Fibroblast of lung (primary cell): ENCODE data around the gene TLR4. TPM values are rescaled to one million over a fixed set of nuclear protein-coding genes. Genes with fewer than 3 reads are reported as not detected.

Experiments used
- DNase-seq, 2 donors: peaks; one replicate each; pipeline versions ENCODE4 v3.0.0 to v3.0.0-alpha.2; 2010; ENCODE audit warnings: low read depth in 2 of 2
- H2AFZ ChIP-seq: 2 replicates; pipeline ENCODE4 v1.5.1; 2012; ENCODE audit warnings: low read length, control low read depth, inconsistent platforms
- H3K27ac ChIP-seq: 2 replicates; pipeline ENCODE4 v1.5.1; 2011; ENCODE audit warnings: low read length, control low read depth; ENCODE audit not compliant: insufficient read depth
- H3K27me3 ChIP-seq: 2 replicates; pipeline ENCODE4 v1.5.1; 2011; ENCODE audit warnings: mild to moderate bottlenecking, low read length; ENCODE audit not compliant: control insufficient read depth, insufficient read depth
- H3K36me3 ChIP-seq: 2 replicates; pipeline ENCODE4 v1.5.1; 2011; ENCODE audit warnings: low read length; ENCODE audit not compliant: control insufficient read depth, insufficient read depth
- H3K4me1 ChIP-seq: 2 replicates; pipeline ENCODE4 v1.5.1; 2011; ENCODE audit warnings: low read length; ENCODE audit not compliant: control insufficient read depth, insufficient read depth; ENCODE audit errors: extremely low read depth
- H3K4me2 ChIP-seq: 2 replicates; pipeline ENCODE4 v1.5.1; 2011; ENCODE audit warnings: low read length, control low read depth; ENCODE audit not compliant: insufficient read depth; ENCODE audit errors: extremely low read depth
- H3K4me3 ChIP-seq, 4 experiments: fragments of 200-600 bp in 1 of 4; sonication (generic) in 1 of 4; replicated peaks in 1 of 4; 2 replicates each; pipeline ENCODE4 v1.5.1; 2011 to 2016; ENCODE audit warnings: low read length in 4 of 4, low read depth in 3 of 4, mild to moderate bottlenecking in 3 of 4, control low read depth in 2 of 4, inconsistent platforms in 1 of 4, mixed read lengths in 1 of 4; ENCODE audit not compliant: insufficient read depth in 1 of 4; ENCODE audit errors: control extremely low read depth in 1 of 4
- H3K79me2 ChIP-seq: 2 replicates; pipeline ENCODE4 v1.5.1; 2012; ENCODE audit warnings: mild to moderate bottlenecking, low read length, inconsistent platforms; ENCODE audit not compliant: control insufficient read depth, insufficient read depth
- H3K9ac ChIP-seq: 2 replicates; pipeline ENCODE4 v1.5.1; 2011; ENCODE audit warnings: mild to moderate bottlenecking, low read length, control low read depth; ENCODE audit not compliant: insufficient read depth
- H3K9me3 ChIP-seq: 2 replicates; pipeline ENCODE4 v1.5.1; 2012; ENCODE audit warnings: low read depth, low read length; ENCODE audit not compliant: control insufficient read depth, insufficient read depth
- H4K20me1 ChIP-seq: 2 replicates; pipeline ENCODE4 v1.5.1; 2011; ENCODE audit warnings: low read length; ENCODE audit not compliant: control insufficient read depth, insufficient read depth; ENCODE audit errors: extremely low read depth
- CTCF ChIP-seq, 2 donors: IDR thresholded peaks in 1 of 2; conservative IDR thresholded peaks in 1 of 2; 1 replicate in 1 of 2; 2 replicates in 1 of 2; pipeline ENCODE4 v1.5.1; 2011 to 2012; ENCODE audit warnings: low read length in 2 of 2, control low read depth in 1 of 2, inconsistent platforms in 1 of 2, low read depth in 1 of 2, mild to moderate bottlenecking in 1 of 2
- EZH2 ChIP-seq: IDR thresholded peaks from 2 replicates; pipeline ENCODE4 v1.5.1; 2012; ENCODE audit warnings: low read length, control low read depth, mild to moderate bottlenecking; ENCODE audit errors: missing control alignments
- polyA plus RNA-seq, 2 donors: library from polyadenylated mRNA; depleted of rRNA in 1 of 2; stranded (reverse) in 1 of 2; unstranded in 1 of 2; fragments of >200 nt; gene quantifications; 2 replicates each; pipeline ENCODE4 v1.2.1, GENCODE V29; 2011 to 2012; ENCODE audit warnings: missing spikeins in 1 of 2
- total RNA-seq: library from RNA; depleted of rRNA; stranded (reverse); fragments of >200 nt; gene quantifications from 2 replicates; pipeline ENCODE4 v1.2.1, GENCODE V29; 2014

The TLR4 gene
- total and polyA plus RNA-seq, 2 donors (not counting 1 experiment from before 2014, with no cell fraction given): 2.2 to 2.6 TPM

GRCh38 chr9:117718085-117718484 lies 13.9 kb downstream of the TLR4 start:
- TF ChIP-seq CTCF (conservative IDR thresholded peaks at IDR 0.05 in 1 of 2, IDR thresholded peaks at IDR 0.05 in 1 of 2; ENCODE audit: low read depth in 1 of 2, low read length in 2 of 2) (no peak), EZH2 (no peak)
- Histone ChIP-seq H3K36me3 (no peaks in the 10 kb centered on the region), H3K27ac (no peak overlapping the region), H3K9me3 (no peaks in the 10 kb centered on the region), H3K9ac (no peak overlapping the region), H2AFZ (no peak overlapping the region), H3K4me2 (no peak overlapping the region), H3K4me1 (no peaks in the 10 kb centered on the region), H3K4me3 (no peak overlapping the region), H3K79me2 (no peaks in the 10 kb centered on the region), H3K27me3 (no peaks in the 10 kb centered on the region), H4K20me1 (no peaks in the 10 kb centered on the region)
- DNase-seq: no peak

- no peaks in the 10 kb centered on the region for H3K27me3 ChIP-seq
- no peaks in the 10 kb centered on the region for H3K9me3 ChIP-seq
- H3K27ac ChIP-seq: no peak overlapping the region
- H2AFZ ChIP-seq: no peak overlapping the region
- no peak overlapping the region for H3K4me3 ChIP-seq
- H3K9ac ChIP-seq: no peak overlapping the region
- no peaks in the 10 kb centered on the region for H3K36me3 ChIP-seq
- DNase-seq: no peak
- H4K20me1 ChIP-seq: no peaks in the 10 kb centered on the region
- no peaks in the 10 kb centered on the region for H3K4me1 ChIP-seq
- no peak for TF ChIP-seq EZH2
- no peak for TF ChIP-seq CTCF (conservative IDR thresholded peaks at IDR 0.05 in 1 of 2, IDR thresholded peaks at IDR 0.05 in 1 of 2; ENCODE audit: low read depth in 1 of 2, low read length in 2 of 2)
- H3K79me2 ChIP-seq: no peaks in the 10 kb centered on the region
- H3K4me2 ChIP-seq: no peak overlapping the region
These were observed 14.5 kb downstream of the TLR4 start for GRCh38 chr9:117718701-117719100.

- no peak overlapping the region for H3K4me3 ChIP-seq
- no peak overlapping the region for H3K4me2 ChIP-seq
- no peak overlapping the region for H3K9ac ChIP-seq
- no peak for DNase-seq
- no peak for TF ChIP-seq EZH2
- TF ChIP-seq CTCF (conservative IDR thresholded peaks at IDR 0.05 in 1 of 2, IDR thresholded peaks at IDR 0.05 in 1 of 2; ENCODE audit: low read depth in 1 of 2, low read length in 2 of 2): no peak
- no peaks in the 10 kb centered on the region for H4K20me1 ChIP-seq
- H3K4me1 ChIP-seq: no peaks in the 10 kb centered on the region
- no peaks in the 10 kb centered on the region for H3K36me3 ChIP-seq
- no peaks in the 10 kb centered on the region for H3K9me3 ChIP-seq
- H3K27me3 ChIP-seq: no peaks in the 10 kb centered on the region
- no peaks in the 10 kb centered on the region for H3K79me2 ChIP-seq
- no peak overlapping the region for H2AFZ ChIP-seq
- no peak overlapping the region for H3K27ac ChIP-seq
These were observed 15.1 kb downstream of the TLR4 start for GRCh38 chr9:117719161-117719920.
